Loucy (cell line): ENCODE results near the gene ATXN2.

Experiments used
- H2AFZ ChIP-seq: fragments of 200-600 bp; sonication (generic); 2 replicates; pipeline ENCODE4 v1.6.0; 2016; ENCODE audit warnings: antibody characterized with exemption, mild to moderate bottlenecking, low read length, moderate library complexity
- H3F3A ChIP-seq: fragments of 200-600 bp; 2 replicates; pipeline ENCODE4 v1.6.0; 2016; ENCODE audit warnings: antibody characterized with exemption, low read depth, mild to moderate bottlenecking
- H3K27me3 ChIP-seq: fragments of 200-600 bp; sonication (generic); 2 replicates; pipeline ENCODE4 v1.6.1; 2014; ENCODE audit warnings: low read length, mild to moderate bottlenecking; ENCODE audit not compliant: insufficient read depth, poor library complexity, severe bottlenecking
- H3K36me3 ChIP-seq: fragments of 200-600 bp; sonication (generic); 2 replicates; pipeline ENCODE4 v1.6.1; 2016; ENCODE audit warnings: low read length; ENCODE audit not compliant: insufficient read depth
- H3K4me1 ChIP-seq: fragments of 200-600 bp; sonication (generic); 2 replicates; pipeline ENCODE4 v1.5.1; 2014; ENCODE audit warnings: low read length, mild to moderate bottlenecking; ENCODE audit not compliant: insufficient read depth, poor library complexity, severe bottlenecking
- H3K4me2 ChIP-seq: fragments of 200-600 bp; sonication (generic); 2 replicates; pipeline ENCODE4 v1.6.0; 2014; ENCODE audit warnings: antibody characterized with exemption, low read length, low read depth, mild to moderate bottlenecking; ENCODE audit not compliant: poor library complexity, severe bottlenecking
- H3K4me3 ChIP-seq: fragments of 200-600 bp; sonication (generic); 2 replicates; pipeline ENCODE4 v1.5.1; 2014; ENCODE audit warnings: low read length, mild to moderate bottlenecking, mixed read lengths; ENCODE audit not compliant: poor library complexity, severe bottlenecking
- H3K79me2 ChIP-seq: fragments of 200-600 bp; sonication (generic); 2 replicates; pipeline ENCODE4 v1.6.1; 2014; ENCODE audit warnings: low read length; ENCODE audit not compliant: insufficient read depth
- H3K9ac ChIP-seq: fragments of 200-600 bp; sonication (generic); 2 replicates; pipeline ENCODE4 v1.6.0; 2014; ENCODE audit warnings: mild to moderate bottlenecking, low read depth, low read length, moderate library complexity; ENCODE audit not compliant: poor library complexity, severe bottlenecking
- H3K9me2 ChIP-seq: fragments of 200-600 bp; sonication (generic); replicated peaks from 2 replicates; pipeline ENCODE4 v1.6.1; 2016; ENCODE audit warnings: low read depth, low read length, mixed read lengths
- H3K9me3 ChIP-seq: fragments of 200-600 bp; sonication (generic); 2 replicates; pipeline ENCODE4 v1.6.1; 2014; ENCODE audit warnings: mild to moderate bottlenecking, antibody characterized with exemption, low read length, low read depth; ENCODE audit not compliant: insufficient read depth
- H4K20me1 ChIP-seq: fragments of 200-600 bp; sonication (generic); 2 replicates; pipeline ENCODE4 v1.6.0; 2014; ENCODE audit warnings: antibody characterized with exemption, low read length, mild to moderate bottlenecking; ENCODE audit not compliant: insufficient read depth, poor library complexity, severe bottlenecking
- CTCF ChIP-seq: fragments of 200-600 bp; sonication (generic); conservative IDR thresholded peaks from 2 replicates; pipeline ENCODE4 v1.5.1; 2014; ENCODE audit warnings: mild to moderate bottlenecking, antibody characterized with exemption, low read length
- EZH2phosphoT487 ChIP-seq: fragments of 200-600 bp; IDR thresholded peaks from 2 replicates; pipeline ENCODE4 v1.6.1; 2018; ENCODE audit warnings: antibody characterized with exemption, mild to moderate bottlenecking, moderate library complexity, borderline replicate concordance

The ATXN2 gene

GRCh38 chr12:111458546-111459172, 140.5 kb downstream of the ATXN2 start:
- H3K9me3 ChIP-seq, result no peaks in the 10 kb centered on the region
- H3K4me3 ChIP-seq, result no peak overlapping the region
- H3K9me2 ChIP-seq, result no peaks in the 10 kb centered on the region
- no peaks in the 10 kb centered on the region for H3F3A ChIP-seq
- no peak overlapping the region for H3K4me2 ChIP-seq
- no peaks in the 10 kb centered on the region for H4K20me1 ChIP-seq
- no peaks in the 10 kb centered on the region for H3K4me1 ChIP-seq
- H3K36me3 ChIP-seq, result peaks cover 51% of the 10 kb centered on the region; the same call in 1 of the 2 replicates
- H3K27me3 ChIP-seq, result no peaks in the 10 kb centered on the region
- H3K79me2 ChIP-seq, result no peaks in the 10 kb centered on the region
- H2AFZ ChIP-seq, result no peak overlapping the region
- TF ChIP-seq CTCF, result no peak
- TF ChIP-seq EZH2phosphoT487, result no peak
- H3K9ac ChIP-seq, result no peak overlapping the region

- H3K9me3 ChIP-seq, result no peaks in the 10 kb centered on the region
- no peaks in the 10 kb centered on the region for H3K9me2 ChIP-seq
- H4K20me1 ChIP-seq, result no peaks in the 10 kb centered on the region
- H3K4me3 ChIP-seq, result no peak overlapping the region
- no peaks in the 10 kb centered on the region for H3K27me3 ChIP-seq
- H3K79me2 ChIP-seq, result no peaks in the 10 kb centered on the region
- no peak overlapping the region for H3K9ac ChIP-seq
- H3K36me3 ChIP-seq, result peaks cover 59% of the 10 kb centered on the region; the same call in 1 of the 2 replicates
- H3F3A ChIP-seq, result no peaks in the 10 kb centered on the region
- no peak overlapping the region for H3K4me2 ChIP-seq
- TF ChIP-seq EZH2phosphoT487, result no peak
- TF ChIP-seq CTCF, result no peak
- no peak overlapping the region for H2AFZ ChIP-seq
- no peaks in the 10 kb centered on the region for H3K4me1 ChIP-seq
These were observed 141.5 kb downstream of the ATXN2 start for GRCh38 chr12:111457577-111457976.

GRCh38 chr12:111457071-111457470, 142.0 kb downstream of the ATXN2 start:
- no peak overlapping the region for H3K4me2 ChIP-seq
- no peaks in the 10 kb centered on the region for H3K4me1 ChIP-seq
- H2AFZ ChIP-seq, result no peak overlapping the region
- H3K9ac ChIP-seq, result no peak overlapping the region
- H3K9me3 ChIP-seq, result no peaks in the 10 kb centered on the region
- no peak overlapping the region for H3K4me3 ChIP-seq
- H3K9me2 ChIP-seq, result no peaks in the 10 kb centered on the region
- TF ChIP-seq CTCF (no peak), EZH2phosphoT487 (no peak)
- no peaks in the 10 kb centered on the region for H3F3A ChIP-seq
- peaks cover 62% of the 10 kb centered on the region; the same call in 1 of the 2 replicates for H3K36me3 ChIP-seq
- no peaks in the 10 kb centered on the region for H3K79me2 ChIP-seq
- H3K27me3 ChIP-seq, result no peaks in the 10 kb centered on the region
- H4K20me1 ChIP-seq, result no peaks in the 10 kb centered on the region
